Epithelial cell of umbilical artery (primary cell): ENCODE data around the gene FOSL1. TPM values are rescaled to one million over a fixed set of nuclear protein-coding genes. Genes with fewer than 3 reads are reported as not detected.

Source experiments
- total RNA-seq: library from RNA; depleted of rRNA; stranded (reverse); fragments of >200 nt; gene quantifications from 2 replicates; pipeline ENCODE4 v1.2.3, GENCODE V29; 2014

The FOSL1 gene
- 12.7 and 20.2 TPM in 2 replicates for total RNA-seq

GRCh38 chr11:65900125-65900898 lies at the start of gene FOSL1:
Gene FOSL1, minus strand, starts transcription at chr11:65900388. Its CDS starts 49 bp downstream, at chr11:65900339.

GRCh38 chr11:65945430-65945911 lies 45.3 kb upstream of the FOSL1 start, which contains the start of gene TSGA10IP:
Gene TSGA10IP, plus strand, starts transcription at chr11:65945480. Its CDS starts 196 bp downstream, at chr11:65945676.

GRCh38 chr11:65919141-65919572 lies 19.0 kb upstream of the FOSL1 start, which contains the start of gene DRAP1:
Gene DRAP1, plus strand, starts transcription at chr11:65919426. Its CDS starts 76 bp downstream, at chr11:65919502.

GRCh38 chr11:65918211-65919140 lies 18.3 kb upstream of the FOSL1 start, which contains the start of gene C11orf68:
Gene C11orf68, minus strand, starts transcription at chr11:65919062. Its CDS starts 31 bp downstream, at chr11:65919031.

DNA sequence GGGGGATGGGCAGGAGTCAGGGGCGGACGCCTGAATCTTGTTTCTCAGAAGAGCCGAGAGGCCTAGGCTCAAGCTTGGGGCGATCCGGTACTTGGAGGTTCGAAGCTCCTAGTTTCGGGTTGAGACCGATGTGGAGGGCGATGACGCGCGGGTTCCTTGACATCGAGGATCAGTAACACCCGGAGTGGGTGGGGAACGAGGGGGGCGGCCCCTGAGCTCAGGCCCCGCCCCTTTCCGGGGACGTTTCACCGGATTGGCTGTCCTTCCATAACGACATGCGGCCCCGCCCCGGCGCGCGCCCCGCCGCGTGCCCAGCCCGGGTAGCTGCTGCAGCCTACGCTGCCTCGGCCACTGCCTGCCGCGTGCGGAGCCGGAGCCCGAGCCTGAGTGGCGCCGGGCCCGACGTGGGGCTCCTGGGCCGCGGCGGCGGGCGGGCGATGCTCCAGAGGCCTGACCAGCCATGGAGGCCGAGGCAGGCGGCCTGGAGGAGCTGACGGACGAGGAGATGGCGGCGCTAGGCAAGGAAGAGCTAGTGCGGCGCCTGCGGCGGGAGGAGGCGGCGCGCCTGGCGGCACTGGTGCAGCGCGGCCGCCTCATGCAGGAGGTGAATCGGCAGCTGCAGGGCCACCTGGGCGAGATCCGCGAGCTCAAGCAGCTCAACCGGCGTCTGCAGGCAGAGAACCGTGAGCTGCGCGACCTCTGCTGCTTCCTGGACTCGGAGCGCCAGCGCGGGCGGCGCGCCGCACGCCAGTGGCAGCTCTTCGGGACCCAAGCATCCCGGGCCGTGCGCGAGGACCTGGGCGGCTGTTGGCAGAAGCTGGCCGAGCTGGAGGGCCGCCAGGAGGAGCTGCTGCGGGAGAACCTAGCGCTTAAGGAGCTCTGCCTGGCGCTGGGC lies 9.6 kb downstream of the FOSL1 start, which contains the start of gene CCDC85B:
Gene CCDC85B, plus strand, starts transcription at position 350 of the 895 bp plus-strand sequence. Its CDS starts 111 bp downstream, at position 461.

DNA sequence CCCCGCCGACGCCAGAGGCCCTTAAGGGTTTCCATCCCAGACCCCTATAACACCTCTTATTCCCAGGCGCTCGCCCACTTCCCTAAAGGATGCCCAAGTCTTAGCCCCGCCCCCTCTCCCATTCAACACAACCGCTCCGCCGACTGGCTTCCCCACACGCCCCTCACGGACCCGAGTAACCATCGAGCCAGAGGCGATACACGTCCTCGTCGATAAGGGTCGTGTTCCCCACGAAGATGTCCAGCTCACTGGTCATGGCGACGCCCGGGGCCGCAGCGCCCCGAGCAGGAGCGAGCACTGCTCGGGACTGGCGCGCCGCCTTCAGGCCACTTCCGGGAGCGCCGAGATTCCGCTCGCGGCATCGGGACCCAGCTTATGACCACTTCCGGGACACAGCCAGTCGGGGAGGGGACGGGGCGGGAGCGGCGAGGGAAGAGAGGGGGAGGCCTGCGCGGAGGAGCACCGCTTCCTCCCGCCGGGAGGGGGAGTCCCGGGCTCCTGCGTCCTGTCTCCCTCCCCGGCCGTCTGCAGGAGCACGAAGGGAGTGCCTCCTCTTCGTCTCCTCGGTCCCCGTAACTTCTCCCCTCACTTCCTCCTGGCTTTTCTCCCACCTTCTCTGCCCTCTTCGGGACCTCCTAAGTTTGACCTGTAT lies 11.9 kb downstream of the FOSL1 start, which contains the start of gene FIBP:
Gene FIBP, minus strand, starts transcription at position 309 of the 652 bp plus-strand sequence. Its CDS starts 53 bp downstream, at position 256.

GRCh38 chr11:65879617-65880016 lies 20.6 kb downstream of the FOSL1 start, which contains the start of gene CTSW:
Gene CTSW, plus strand, starts transcription at chr11:65879837. Its CDS starts 18 bp downstream, at chr11:65879855.

GRCh38 chr11:65872586-65873317 lies 27.4 kb downstream of the FOSL1 start, which contains the start of gene EFEMP2:
Gene EFEMP2, minus strand, starts transcription at chr11:65872800. Its CDS starts 446 bp downstream, at chr11:65872354.

GRCh38 chr11:65860278-65861164 lies 39.7 kb downstream of the FOSL1 start, which contains the start of gene MUS81:
Gene MUS81, plus strand, starts transcription at chr11:65860433. Its CDS starts 321 bp downstream, at chr11:65860754.

DNA sequence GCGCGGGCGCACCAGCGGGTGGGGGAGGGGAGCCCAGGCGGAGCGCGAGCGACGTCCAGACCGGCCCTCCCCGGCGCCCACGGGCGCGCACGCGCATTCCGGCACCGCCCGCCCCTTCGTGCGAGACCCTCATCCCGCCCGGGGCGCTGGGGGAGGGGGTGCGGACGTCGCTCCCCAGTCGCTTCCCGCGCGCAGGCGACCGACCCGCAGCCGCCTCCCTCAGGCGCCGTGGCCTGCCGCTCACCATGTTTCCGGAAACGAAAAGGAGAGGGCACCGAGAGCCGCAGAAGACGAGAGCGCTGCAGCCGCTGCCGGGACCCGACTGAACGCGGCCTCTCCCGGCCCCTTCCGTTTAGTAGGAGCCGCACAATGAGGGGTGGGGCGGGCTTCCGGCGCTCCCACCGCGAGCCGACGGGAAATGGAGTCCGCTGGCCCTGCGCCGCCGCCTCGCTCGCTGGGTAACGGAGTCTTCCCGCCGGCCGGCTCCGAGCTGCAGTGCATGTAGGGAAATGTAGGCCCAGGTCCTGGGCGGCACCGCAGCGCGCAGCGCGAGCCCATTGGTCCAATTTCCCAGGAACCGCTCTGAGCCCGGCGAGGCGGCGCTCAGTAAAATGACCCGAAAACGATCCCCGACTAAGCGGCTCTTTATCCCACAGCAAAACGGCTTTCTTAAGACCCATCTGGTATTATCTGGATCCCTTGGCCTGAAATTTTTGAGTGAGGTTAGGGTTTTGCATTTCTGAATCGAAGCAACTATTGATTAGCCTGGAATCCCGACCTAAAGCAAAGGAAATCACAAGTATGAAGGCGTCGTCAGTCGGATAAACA lies 42.1 kb downstream of the FOSL1 start, which contains the start of gene CFL1:
Gene CFL1, minus strand, starts transcription at position 328 of the 828 bp plus-strand sequence. Its CDS starts 81 bp downstream, at position 247.

Other genes with a start within 250 kb of the FOSL1 start
- gene RELA, start 237.5 kb downstream of the FOSL1 start, total RNA-seq, result 12.7 and 14.7 TPM in 2 replicates
- 31.8 and 35.4 TPM in 2 replicates for gene KAT5, start 188.1 kb downstream of the FOSL1 start, total RNA-seq
- gene RNASEH2C, start 179.6 kb downstream of the FOSL1 start, total RNA-seq, result 77.0 and 111 TPM in 2 replicates
- 6.8 and 8.1 TPM in 2 replicates for gene AP5B1, start 119.4 kb downstream of the FOSL1 start, total RNA-seq
- gene OVOL1, start 113.3 kb downstream of the FOSL1 start, total RNA-seq, result not detected in 2 replicates
- gene SNX32, start 66.4 kb downstream of the FOSL1 start, total RNA-seq, result 1.9 TPM in 1 of 2 replicates, not detected in the other
- 1,095 and 1,455 TPM in 2 replicates for gene CFL1, start 42.2 kb downstream of the FOSL1 start, total RNA-seq
- 47.4 and 53.3 TPM in 2 replicates for gene MUS81, start 40.0 kb downstream of the FOSL1 start, total RNA-seq
- 15.3 and 20.5 TPM in 2 replicates for gene EFEMP2, start 27.6 kb downstream of the FOSL1 start, total RNA-seq
- not detected in 2 replicates for gene CTSW, start 20.6 kb downstream of the FOSL1 start, total RNA-seq
- 133 and 257 TPM in 2 replicates for gene FIBP, start 11.9 kb downstream of the FOSL1 start, total RNA-seq
- gene CCDC85B, start 9.7 kb downstream of the FOSL1 start, total RNA-seq, result 195 and 218 TPM in 2 replicates
- gene C11orf68, start 18.7 kb upstream of the FOSL1 start, total RNA-seq, result 13.3 and 15.7 TPM in 2 replicates
- gene DRAP1, start 19.0 kb upstream of the FOSL1 start, total RNA-seq, result 114 and 131 TPM in 2 replicates
- not detected in 2 replicates for gene TSGA10IP, start 45.1 kb upstream of the FOSL1 start, total RNA-seq
- gene SART1, start 61.3 kb upstream of the FOSL1 start, total RNA-seq, result 33.5 and 74.5 TPM in 2 replicates
- gene EIF1AD, start 101.8 kb upstream of the FOSL1 start, total RNA-seq, result 30.2 and 45.1 TPM in 2 replicates
- 28.6 and 41.9 TPM in 2 replicates for gene BANF1, start 102.1 kb upstream of the FOSL1 start, total RNA-seq
- not detected in 2 replicates for gene CST6, start 111.6 kb upstream of the FOSL1 start, total RNA-seq
- gene CATSPER1, start 126.1 kb upstream of the FOSL1 start, total RNA-seq, result under 0.01 and 0.61 TPM in 2 replicates
- not detected in 2 replicates for gene GAL3ST3, start 148.8 kb upstream of the FOSL1 start, total RNA-seq
- 99.4 and 114 TPM in 2 replicates for gene SF3B2, start 152.0 kb upstream of the FOSL1 start, total RNA-seq
- gene PACS1, start 169.9 kb upstream of the FOSL1 start, total RNA-seq, result 12.7 and 17.8 TPM in 2 replicates